Right atrium auricular region (tissue), 2 donors: ENCODE measurements around the gene ST6GALNAC3. TPM values are rescaled to one million over a fixed set of nuclear protein-coding genes. Genes with fewer than 3 reads are reported as not detected.
"Not testable (repeated sequence)": the region's sequence is repeated elsewhere in the genome, so short reads cannot be mapped to it uniquely, and the experiment has no call there.

Experiments used
- DNase-seq: peaks from one replicate; pipeline ENCODE4 v3.0.0-alpha.2; 2019; ENCODE audit warnings: low spot score
- H3K27ac ChIP-seq, 2 donors: fragments of 200-600 bp; sonication (generic); 1 replicate in 1 of 2; 2 replicates in 1 of 2; pipeline ENCODE4 v1.5.1; 2016 to 2019
- H3K27me3 ChIP-seq, 2 donors: fragments of 200-600 bp; sonication (generic); one replicate each; pipeline versions ENCODE4 v1.5.1 to v1.6.0; 2017 to 2019
- H3K36me3 ChIP-seq: fragments of 200-600 bp; sonication (generic); one replicate; pipeline ENCODE4 v1.5.1; 2016
- H3K4me1 ChIP-seq, 2 donors: fragments of 200-600 bp; sonication (generic); one replicate each; pipeline versions ENCODE4 v1.5.1 to v1.6.0; 2017 to 2019
- H3K4me3 ChIP-seq, 2 donors: fragments of 200-600 bp; sonication (generic); 1 replicate in 1 of 2; 2 replicates in 1 of 2; pipeline ENCODE4 v1.5.1; 2017 to 2019; ENCODE audit warnings: mild to moderate bottlenecking in 1 of 2, moderate library complexity in 1 of 2
- H3K9me3 ChIP-seq, 2 donors: fragments of 200-600 bp; sonication (generic); one replicate each; pipeline ENCODE4 v1.5.1; 2019
- total RNA-seq, 2 donors: library from RNA; depleted of rRNA; stranded (reverse); fragments of >200 nt; gene quantifications; one replicate each; pipeline ENCODE4 v1.1.0, GENCODE V29; 2016
- TF ChIP-seq, protein P1 (sequence below), 2 donors: fragments of 200-600 bp; sonication (generic); IDR thresholded peaks; one replicate each; pipeline ENCODE4 v1.5.1; 2019; ENCODE audit warnings: antibody characterized with exemption in 2 of 2

The ST6GALNAC3 gene
- total RNA-seq, 2 donors from 2014 or later: 6.8 to 9.3 TPM

DNA sequence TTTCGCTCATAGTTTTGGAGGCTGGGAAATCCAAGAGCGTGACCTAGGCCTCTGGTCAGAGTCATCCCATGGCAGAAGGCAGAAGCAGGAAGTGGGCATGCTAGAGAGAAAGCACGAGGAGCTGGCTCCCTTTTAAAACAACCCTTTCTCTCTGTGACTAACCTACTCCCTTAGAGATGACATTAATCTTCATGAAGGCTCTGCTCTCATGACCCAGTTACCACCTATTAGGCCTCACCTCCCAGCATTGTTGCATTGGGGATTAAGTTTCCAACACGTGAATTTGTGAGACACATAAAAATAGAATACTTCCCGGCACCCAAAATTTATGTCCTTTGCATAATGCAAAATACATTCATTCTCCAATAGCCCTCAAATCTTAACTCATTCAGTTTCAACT, 569.6 kb downstream of the ST6GALNAC3 start:
- H3K27me3 ChIP-seq: no peaks in the 10 kb centered on the region
- no peak for DNase-seq
- TF ChIP-seq, protein P1, sequence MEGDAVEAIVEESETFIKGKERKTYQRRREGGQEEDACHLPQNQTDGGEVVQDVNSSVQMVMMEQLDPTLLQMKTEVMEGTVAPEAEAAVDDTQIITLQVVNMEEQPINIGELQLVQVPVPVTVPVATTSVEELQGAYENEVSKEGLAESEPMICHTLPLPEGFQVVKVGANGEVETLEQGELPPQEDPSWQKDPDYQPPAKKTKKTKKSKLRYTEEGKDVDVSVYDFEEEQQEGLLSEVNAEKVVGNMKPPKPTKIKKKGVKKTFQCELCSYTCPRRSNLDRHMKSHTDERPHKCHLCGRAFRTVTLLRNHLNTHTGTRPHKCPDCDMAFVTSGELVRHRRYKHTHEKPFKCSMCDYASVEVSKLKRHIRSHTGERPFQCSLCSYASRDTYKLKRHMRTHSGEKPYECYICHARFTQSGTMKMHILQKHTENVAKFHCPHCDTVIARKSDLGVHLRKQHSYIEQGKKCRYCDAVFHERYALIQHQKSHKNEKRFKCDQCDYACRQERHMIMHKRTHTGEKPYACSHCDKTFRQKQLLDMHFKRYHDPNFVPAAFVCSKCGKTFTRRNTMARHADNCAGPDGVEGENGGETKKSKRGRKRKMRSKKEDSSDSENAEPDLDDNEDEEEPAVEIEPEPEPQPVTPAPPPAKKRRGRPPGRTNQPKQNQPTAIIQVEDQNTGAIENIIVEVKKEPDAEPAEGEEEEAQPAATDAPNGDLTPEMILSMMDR (IDR thresholded peaks at IDR 0.05): no peak
- no peaks in the 10 kb centered on the region for H3K4me1 ChIP-seq
- H3K36me3 ChIP-seq: no peaks in the 10 kb centered on the region
- no peaks in the 10 kb centered on the region for H3K9me3 ChIP-seq
- H3K4me3 ChIP-seq: no peak overlapping the region
- no peak overlapping the region for H3K27ac ChIP-seq

DNA sequence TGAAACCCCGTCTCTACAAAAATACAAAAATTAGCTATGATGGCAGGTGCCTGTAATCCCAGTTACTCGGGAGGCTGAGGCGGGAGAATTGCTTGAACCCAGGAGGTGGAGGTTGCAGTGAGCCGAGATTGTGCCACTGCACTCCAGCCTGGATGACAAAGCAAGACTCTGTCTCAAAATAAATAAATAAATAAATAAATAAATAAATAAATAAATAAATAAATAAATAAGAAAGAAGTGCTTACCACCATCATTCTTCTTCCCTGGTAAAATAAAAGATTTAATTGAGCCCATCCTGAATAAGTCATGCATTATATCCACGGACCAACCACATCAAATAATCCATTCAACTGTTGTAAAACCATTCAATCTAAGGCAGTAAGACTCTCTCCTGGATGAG, 578.3 kb downstream of the ST6GALNAC3 start:
- H3K27me3 ChIP-seq, H3K36me3 ChIP-seq: not testable (repeated sequence)

DNA sequence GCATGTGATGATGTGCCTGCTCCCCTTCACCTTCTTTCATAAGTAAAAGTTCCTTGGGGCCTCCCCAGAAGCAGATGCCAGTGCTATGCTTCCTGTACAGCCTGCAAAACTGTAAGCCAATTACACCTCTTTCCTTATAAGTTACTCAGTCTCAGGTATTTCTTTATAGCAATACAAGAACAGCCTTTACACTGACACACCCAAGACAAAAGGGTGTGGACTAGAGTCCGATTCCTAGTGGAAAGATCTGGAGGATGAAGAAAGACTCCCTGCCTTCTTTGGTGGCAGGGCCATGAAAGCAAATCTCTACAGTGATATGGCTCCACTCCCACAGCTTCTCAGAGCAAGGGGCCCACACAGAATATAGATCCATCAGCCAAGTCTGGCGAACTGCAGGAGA, 583.1 kb downstream of the ST6GALNAC3 start:
- no peak for DNase-seq
- no peaks in the 10 kb centered on the region for H3K4me1 ChIP-seq
- TF ChIP-seq, protein P1 (IDR thresholded peaks at IDR 0.05): no peak
- H3K27ac ChIP-seq: no peak overlapping the region
- no peak overlapping the region for H3K4me3 ChIP-seq
- no peaks in the 10 kb centered on the region for H3K27me3 ChIP-seq
- no peaks in the 10 kb centered on the region for H3K9me3 ChIP-seq
- H3K36me3 ChIP-seq: no peaks in the 10 kb centered on the region

More for the DNA sequence above, 578.3 kb downstream of the ST6GALNAC3 start:
- peaks cover 0 to 23% of the 10 kb centered on the region in 2 donors for H3K9me3 ChIP-seq
- not testable (repeated sequence) for H3K27ac ChIP-seq, H3K4me1 ChIP-seq, DNase-seq, H3K4me3 ChIP-seq

DNA sequence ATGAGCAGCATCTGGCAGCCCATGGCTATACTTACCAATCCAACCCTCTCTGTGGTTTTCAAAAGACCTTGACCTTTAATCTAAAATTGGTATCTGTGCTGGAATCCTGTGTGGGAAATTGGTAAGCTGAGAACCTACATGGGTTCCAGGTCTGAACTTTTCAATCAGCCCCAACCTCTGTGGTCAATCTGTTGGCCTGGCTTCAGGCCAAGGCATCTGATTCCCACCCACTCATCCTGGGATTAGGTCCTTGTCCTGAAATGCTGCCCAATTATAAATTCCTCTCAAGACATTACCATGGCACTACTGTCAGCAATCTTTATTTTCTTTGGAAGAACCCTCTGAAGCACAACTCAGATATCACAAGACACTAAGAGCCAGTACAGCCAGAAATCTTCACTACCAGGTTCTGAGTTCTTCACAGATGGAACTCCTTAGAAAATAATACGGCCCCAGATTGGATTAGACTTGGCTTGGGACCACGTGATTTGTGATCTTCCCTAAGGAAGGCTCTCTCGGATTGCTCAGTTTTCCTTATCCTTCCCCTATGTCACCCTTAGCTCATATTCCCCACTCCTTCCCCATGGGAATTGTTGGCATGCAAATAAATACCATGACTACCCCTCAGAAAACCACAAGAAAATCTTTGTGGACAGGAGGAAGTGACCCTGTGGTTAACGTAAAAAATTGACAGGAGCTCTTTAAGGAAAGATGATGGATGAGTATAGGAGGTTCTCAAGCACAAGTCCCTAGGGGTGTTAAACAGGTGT, 584.8 kb downstream of the ST6GALNAC3 start:
- no peak for DNase-seq
- no peak overlapping the region for H3K27ac ChIP-seq
- H3K4me3 ChIP-seq: no peak overlapping the region
- H3K4me1 ChIP-seq: no peaks in the 10 kb centered on the region
- TF ChIP-seq, protein P1 (IDR thresholded peaks at IDR 0.05): no peak
- H3K27me3 ChIP-seq: no peaks in the 10 kb centered on the region
- H3K9me3 ChIP-seq: no peaks in the 10 kb centered on the region
- H3K36me3 ChIP-seq: no peaks in the 10 kb centered on the region

DNA sequence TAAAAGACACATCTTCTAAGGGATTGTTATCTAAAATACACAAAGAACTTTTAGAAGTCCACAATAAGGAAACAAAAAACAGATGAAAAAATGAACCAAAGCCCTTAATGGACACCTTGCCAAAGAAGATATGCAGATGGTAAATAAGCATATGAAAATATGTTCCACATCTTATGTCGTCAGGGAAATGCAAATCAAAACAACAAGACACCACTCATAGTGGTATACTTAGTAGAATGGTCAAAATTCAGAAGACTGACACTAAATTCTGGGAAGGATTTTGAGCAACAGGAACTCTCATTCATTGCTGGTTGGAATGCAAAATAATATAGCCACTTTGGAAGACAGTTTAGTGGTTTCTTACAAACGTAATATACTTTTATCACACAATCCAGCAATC, 587.0 kb downstream of the ST6GALNAC3 start:
- Histone ChIP-seq H3K27me3 (no peaks in the 10 kb centered on the region), H3K4me3 (no peak overlapping the region), H3K4me1 (no peaks in the 10 kb centered on the region), H3K9me3 (no peaks in the 10 kb centered on the region), H3K36me3 (no peaks in the 10 kb centered on the region), H3K27ac (no peak overlapping the region)
- no peak for DNase-seq
- TF ChIP-seq, protein P1 (IDR thresholded peaks at IDR 0.05): no peak

DNA sequence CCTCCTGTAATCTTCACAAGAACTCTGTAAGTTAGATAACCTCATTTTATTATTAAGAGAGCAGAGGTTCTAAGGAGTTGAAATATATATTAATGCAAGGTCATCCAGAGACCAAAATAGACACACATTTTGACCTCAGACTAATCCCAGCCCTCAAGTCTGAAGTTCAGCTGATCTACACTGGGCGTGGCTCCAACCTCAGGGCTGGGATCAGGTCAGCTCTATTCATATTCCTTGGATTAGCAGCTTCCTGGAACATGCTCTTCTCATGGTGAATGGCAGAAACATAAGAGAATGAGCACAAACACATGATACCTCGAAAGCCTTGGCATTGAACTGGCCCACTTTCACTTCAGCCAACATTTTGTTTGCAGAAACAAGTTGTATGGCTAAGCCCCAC, 592.0 kb downstream of the ST6GALNAC3 start:
- DNase-seq: no peak
- Histone ChIP-seq H3K4me1 (no peaks in the 10 kb centered on the region), H3K4me3 (no peak overlapping the region)

More for the DNA sequence above, 592.0 kb downstream of the ST6GALNAC3 start:
- H3K27me3 ChIP-seq: no peaks in the 10 kb centered on the region
- H3K9me3 ChIP-seq: no peaks in the 10 kb centered on the region
- H3K36me3 ChIP-seq: no peaks in the 10 kb centered on the region
- TF ChIP-seq, protein P1 (IDR thresholded peaks at IDR 0.05): no peak
- no peak overlapping the region for H3K27ac ChIP-seq
